Liver (tissue), 9 donors: ENCODE data around the gene ERBB2. TPM values are rescaled to one million over a fixed set of nuclear protein-coding genes. Genes with fewer than 3 reads are reported as not detected.

ENCODE experiments used
- DNase-seq: peaks from one replicate; pipeline ENCODE4 v3.0.0-alpha.2; 2017; ENCODE audit warnings: low spot score
- H3K27ac ChIP-seq, 2 donors: one replicate each; pipeline ENCODE4 v1.7.0; 2013; ENCODE audit warnings: inconsistent platforms in 2 of 2, low read length in 2 of 2, control low read depth in 1 of 2, low read depth in 1 of 2, mild to moderate bottlenecking in 1 of 2
- H3K27me3 ChIP-seq, 4 donors: one replicate each; pipeline versions ENCODE4 v1.6.1 to v1.7.0; 2013; ENCODE audit warnings: low read length in 3 of 4, inconsistent platforms in 1 of 4, mild to moderate bottlenecking in 1 of 4, moderate library complexity in 1 of 4; ENCODE audit not compliant: control insufficient read depth in 4 of 4, insufficient read depth in 4 of 4
- H3K36me3 ChIP-seq, 4 donors: one replicate each; pipeline versions ENCODE4 v1.6.1 to v1.7.0; 2013; ENCODE audit warnings: low read length in 3 of 4, mild to moderate bottlenecking in 3 of 4, low read depth in 1 of 4, moderate library complexity in 1 of 4; ENCODE audit not compliant: control insufficient read depth in 4 of 4, insufficient read depth in 3 of 4
- H3K4me1 ChIP-seq, 4 donors: one replicate each; pipeline versions ENCODE4 v1.6.1 to v1.7.0; 2013; ENCODE audit warnings: low read length in 3 of 4, mild to moderate bottlenecking in 3 of 4, moderate library complexity in 1 of 4; ENCODE audit not compliant: control insufficient read depth in 4 of 4, insufficient read depth in 4 of 4
- H3K4me3 ChIP-seq, 3 donors: one replicate each; pipeline versions ENCODE4 v1.6.1 to v1.7.0; 2013; ENCODE audit warnings: low read length in 3 of 3, control low read depth in 1 of 3, low read depth in 1 of 3, mild to moderate bottlenecking in 1 of 3
- H3K9ac ChIP-seq, 2 donors: one replicate each; pipeline ENCODE4 v1.7.0; 2013; ENCODE audit warnings: low read length in 2 of 2, mild to moderate bottlenecking in 2 of 2, moderate library complexity in 2 of 2, control low read depth in 1 of 2, low read depth in 1 of 2
- H3K9me3 ChIP-seq, 4 donors: one replicate each; pipeline versions ENCODE4 v1.6.1 to v1.7.0; 2013; ENCODE audit warnings: low read length in 3 of 4; ENCODE audit not compliant: control insufficient read depth in 4 of 4
- CTCF ChIP-seq: fragments of 150-350 bp; IDR thresholded peaks from 2 replicates; pipeline ENCODE4 v1.5.1; 2017; ENCODE audit warnings: improper control_type of control experiment, low read depth, low read length; ENCODE audit not compliant: missing input control
- GABPA ChIP-seq, 2 donors: IDR thresholded peaks in 1 of 2; conservative IDR thresholded peaks in 1 of 2; 2 replicates each; pipeline ENCODE4 v1.6.1; 2016; ENCODE audit warnings: antibody characterized with exemption in 2 of 2, mild to moderate bottlenecking in 1 of 2, moderate library complexity in 1 of 2
- HNF4A ChIP-seq, 2 donors: conservative IDR thresholded peaks; 2 replicates each; pipeline ENCODE4 v1.6.1; 2016; ENCODE audit warnings: antibody characterized with exemption in 2 of 2, mild to moderate bottlenecking in 2 of 2
- JUND ChIP-seq, 2 donors: IDR thresholded peaks; 2 replicates each; pipeline ENCODE4 v1.6.1; 2016; ENCODE audit warnings: antibody characterized with exemption in 2 of 2
- MAX ChIP-seq: IDR thresholded peaks from 2 replicates; pipeline ENCODE4 v1.6.1; 2016; ENCODE audit warnings: antibody characterized with exemption
- NR2F2 ChIP-seq: IDR thresholded peaks from 2 replicates; pipeline ENCODE4 v1.6.1; 2016; ENCODE audit warnings: antibody characterized with exemption
- RAD21 ChIP-seq, 2 donors: IDR thresholded peaks; 2 replicates each; pipeline ENCODE4 v1.6.1; 2016; ENCODE audit warnings: antibody characterized with exemption in 2 of 2, mild to moderate bottlenecking in 2 of 2
- REST ChIP-seq: IDR thresholded peaks from 2 replicates; pipeline ENCODE4 v1.6.1; 2016; ENCODE audit warnings: antibody characterized with exemption, mild to moderate bottlenecking
- RXRA ChIP-seq, 2 donors: IDR thresholded peaks; 2 replicates each; pipeline ENCODE4 v1.6.1; 2017 to 2018; ENCODE audit warnings: antibody characterized with exemption in 2 of 2, mild to moderate bottlenecking in 1 of 2
- TAF1 ChIP-seq: conservative IDR thresholded peaks from 2 replicates; pipeline ENCODE4 v1.6.1; 2016; ENCODE audit warnings: antibody characterized with exemption, mild to moderate bottlenecking
- YY1 ChIP-seq: IDR thresholded peaks from 2 replicates; pipeline ENCODE4 v1.6.1; 2016; ENCODE audit warnings: antibody characterized with exemption, mild to moderate bottlenecking
- ZBTB33 ChIP-seq: IDR thresholded peaks from 2 replicates; pipeline ENCODE4 v1.6.1; 2016; ENCODE audit warnings: antibody characterized with exemption
- WGBS: extraction: QIAGEN DNeasy Blood & Tissue Kit; methylation state at CpG from one replicate; pipeline ENCODE4 v1.1.7; 2013; 5-methylcytosine and 5-hydroxymethylcytosine counted together
- polyA plus RNA-seq, 2 donors: library from polyadenylated mRNA; stranded (reverse) in 1 of 2; unstranded in 1 of 2; fragments of 200-250 nt in 1 of 2; fragments of >200 nt in 1 of 2; fragmentation: Nextera tagmentation in 1 of 2; extraction: Ambion mirVana in 1 of 2; gene quantifications; one replicate each; pipeline versions ENCODE4 v1.2.1 to v1.2.3, GENCODE V29; 2013 to 2015
- total RNA-seq, 2 donors: library from RNA; depleted of rRNA; stranded (reverse); fragments of >200 nt; gene quantifications; one replicate each; pipeline ENCODE4 v1.2.3, GENCODE V29; 2014
- donor health status: healthy.
- donor health status: healthy.
- donor health status: healthy.
- donor health status: healthy.
- donor health status: healthy.

Gene ERBB2
- total and polyA plus RNA-seq, 4 donors: 4.7 to 28.8 (median 15.7) TPM

GRCh38 chr17:39742126-39742855 lies 42.4 kb downstream of the ERBB2 start:
- Histone ChIP-seq H3K4me3 (no peak overlapping the region), H3K36me3 (peaks cover 1 to 27% (median 14%) of the 10 kb centered on the region in 4 donors), H3K27me3 (no peaks in the 10 kb centered on the region), H3K4me1 (peaks cover 0 to 27% (median 15%) of the 10 kb centered on the region in 4 donors), H3K9me3 (no peaks in the 10 kb centered on the region), H3K9ac (no peak overlapping the region), H3K27ac (no peak overlapping the region)
- WGBS: 88% methylated on average over 18 of the region's 18 CpGs
- TF ChIP-seq CTCF (no peak), ZBTB33 (no peak), GABPA (IDR thresholded peaks at IDR 0.05 in 1 of 2, conservative IDR thresholded peaks at IDR 0.05 in 1 of 2) (no peak), TAF1 (no peak), MAX (no peak), RAD21 (IDR thresholded peaks at IDR 0.05) (no peak), REST (no peak), YY1 (no peak)
- no peak for DNase-seq

GRCh38 chr17:39742856-39743436 lies 43.1 kb downstream of the ERBB2 start:
- H3K4me3 ChIP-seq: no peak overlapping the region
- H3K27ac ChIP-seq: no peak overlapping the region
- DNase-seq: no peak
- peaks cover 1 to 27% (median 14%) of the 10 kb centered on the region in 4 donors for H3K36me3 ChIP-seq
- TF ChIP-seq JUND (IDR thresholded peaks at IDR 0.05) (no peak), NR2F2 (no peak), HNF4A (conservative IDR thresholded peaks at IDR 0.05) (no peak), RXRA (IDR thresholded peaks at IDR 0.05) (no peak)
- no peaks in the 10 kb centered on the region for H3K9me3 ChIP-seq
- no peak overlapping the region for H3K9ac ChIP-seq
- WGBS: 91% methylated on average over 21 of the region's 21 CpGs
- H3K27me3 ChIP-seq: no peaks in the 10 kb centered on the region
- H3K4me1 ChIP-seq: peaks cover 0 to 23% (median 15%) of the 10 kb centered on the region in 4 donors
